KMS-11 (cell line): ENCODE results near the gene RNF13.

Source experiments
- H2AFZ ChIP-seq: fragments of 200-600 bp; sonication (generic); 2 replicates; pipeline ENCODE4 v1.6.1; 2016; ENCODE audit warnings: antibody characterized with exemption, mixed run types, low read depth
- H3K27ac ChIP-seq: fragments of 200-600 bp; sonication (generic); 2 replicates; pipeline ENCODE4 v1.6.1; 2016; ENCODE audit warnings: mild to moderate bottlenecking, mixed run types
- H3K27me3 ChIP-seq: fragments of 200-600 bp; sonication (generic); 2 replicates; pipeline ENCODE4 v1.6.1; 2017; ENCODE audit warnings: mild to moderate bottlenecking, low read depth, mixed run types, moderate library complexity; ENCODE audit not compliant: insufficient read depth
- H3K36me3 ChIP-seq: fragments of 200-600 bp; sonication (generic); 2 replicates; pipeline ENCODE4 v1.6.1; 2017; ENCODE audit warnings: mild to moderate bottlenecking, mixed run types; ENCODE audit not compliant: insufficient read depth
- H3K4me1 ChIP-seq: fragments of 200-600 bp; sonication (generic); 2 replicates; pipeline ENCODE4 v1.6.1; 2016; ENCODE audit warnings: mild to moderate bottlenecking, low read depth, mixed run types; ENCODE audit not compliant: poor library complexity, severe bottlenecking
- H3K4me2 ChIP-seq: fragments of 200-600 bp; sonication (generic); 2 replicates; pipeline ENCODE4 v1.7.0; 2016; ENCODE audit warnings: mild to moderate bottlenecking, mixed run types
- H3K4me3 ChIP-seq: fragments of 200-600 bp; sonication (generic); IDR thresholded peaks from 2 replicates; pipeline ENCODE4 v1.6.1; 2017; ENCODE audit warnings: low read depth, low read length, mixed read lengths; ENCODE audit not compliant: insufficient read depth
- H3K79me2 ChIP-seq: fragments of 200-600 bp; sonication (generic); 2 replicates; pipeline ENCODE4 v1.6.1; 2016; ENCODE audit warnings: low read depth, mixed run types; ENCODE audit not compliant: insufficient read depth
- H3K9ac ChIP-seq: fragments of 200-600 bp; sonication (generic); 2 replicates; pipeline ENCODE4 v1.6.1; 2016; ENCODE audit warnings: mild to moderate bottlenecking, mixed run types
- H4K20me1 ChIP-seq: fragments of 200-600 bp; sonication (generic); 2 replicates; pipeline ENCODE4 v1.6.1; 2016; ENCODE audit warnings: mild to moderate bottlenecking, mixed run types; ENCODE audit not compliant: insufficient read depth
- CTCF ChIP-seq: fragments of 200-600 bp; sonication (generic); conservative IDR thresholded peaks from 2 replicates; pipeline ENCODE4 v1.6.1; 2017; ENCODE audit warnings: low read depth, mild to moderate bottlenecking, antibody characterized with exemption, low read length, moderate library complexity, mixed read lengths

The RNF13 gene

GRCh38 chr3:149917124-149917667 lies 104.2 kb downstream of the RNF13 start:
- no peak overlapping the region for H2AFZ ChIP-seq
- H3K79me2 ChIP-seq = no peaks in the 10 kb centered on the region
- TF ChIP-seq CTCF = no peak
- no peaks in the 10 kb centered on the region for H3K27me3 ChIP-seq
- H3K9ac ChIP-seq = no peak overlapping the region
- H3K36me3 ChIP-seq = no peaks in the 10 kb centered on the region
- no peak overlapping the region for H3K4me2 ChIP-seq
- H4K20me1 ChIP-seq = no peaks in the 10 kb centered on the region
- H3K4me1 ChIP-seq = no peaks in the 10 kb centered on the region
- no peak overlapping the region for H3K27ac ChIP-seq
- H3K4me3 ChIP-seq = no peak overlapping the region

- TF ChIP-seq CTCF = no peak
- Histone ChIP-seq H3K4me2 (no peak overlapping the region), H3K4me3 (no peak overlapping the region), H3K36me3 (no peaks in the 10 kb centered on the region; the same call in 1 of the 2 replicates), H3K27ac (no peak overlapping the region), H3K9ac (no peak overlapping the region), H3K27me3 (no peaks in the 10 kb centered on the region), H3K79me2 (no peaks in the 10 kb centered on the region), H2AFZ (no peak overlapping the region), H3K4me1 (no peaks in the 10 kb centered on the region), H4K20me1 (no peaks in the 10 kb centered on the region)
Observed at GRCh38 chr3:149919509-149919908, 106.5 kb downstream of the RNF13 start.

- no peaks in the 10 kb centered on the region for H3K27me3 ChIP-seq
- H3K4me3 ChIP-seq = no peak overlapping the region
- H3K4me2 ChIP-seq = no peak overlapping the region
- no peaks in the 10 kb centered on the region for H3K79me2 ChIP-seq
- H3K4me1 ChIP-seq = no peaks in the 10 kb centered on the region
- no peak overlapping the region for H3K9ac ChIP-seq
- no peaks in the 10 kb centered on the region for H4K20me1 ChIP-seq
- H2AFZ ChIP-seq = no peak overlapping the region
- no peak for TF ChIP-seq CTCF
- H3K36me3 ChIP-seq = no peaks in the 10 kb centered on the region; the same call in 1 of the 2 replicates
- H3K27ac ChIP-seq = no peak overlapping the region
Observed at GRCh38 chr3:149920119-149920518, 107.1 kb downstream of the RNF13 start.

DNA sequence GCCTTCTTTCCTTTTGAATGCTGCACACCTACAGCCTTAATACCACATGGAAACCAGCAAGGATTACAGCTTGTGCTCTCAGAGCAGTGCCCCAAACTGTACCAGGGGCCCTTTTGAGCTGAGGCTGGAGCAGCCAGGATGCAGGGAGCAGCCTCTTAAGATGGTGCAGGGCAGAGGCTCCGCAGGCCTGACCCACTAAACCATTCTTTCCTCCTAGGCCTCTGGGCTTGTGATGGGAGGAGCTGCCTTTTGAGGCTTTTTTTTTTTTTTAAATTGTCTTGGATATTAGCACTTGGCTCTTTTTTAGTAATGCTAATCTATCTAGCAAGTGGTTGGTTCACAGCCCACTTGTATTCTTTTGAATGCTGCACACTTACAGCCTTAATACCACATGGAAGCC lies 120.0 kb downstream of the RNF13 start:
- Histone ChIP-seq H3K27me3 (no peaks in the 10 kb centered on the region), H2AFZ (no peak overlapping the region), H3K27ac (no peak overlapping the region), H3K9ac (no peak overlapping the region), H3K4me2 (no peak overlapping the region), H3K4me3 (no peak overlapping the region), H3K79me2 (no peaks in the 10 kb centered on the region), H4K20me1 (no peaks in the 10 kb centered on the region), H3K36me3 (no peaks in the 10 kb centered on the region), H3K4me1 (peaks cover 12% of the 10 kb centered on the region)
- TF ChIP-seq CTCF = no peak
